Gastrocnemius medialis (tissue), 4 donors: ENCODE results near the gene ACOT11. TPM values are rescaled to one million over a fixed set of nuclear protein-coding genes. Genes with fewer than 3 reads are reported as not detected.

ENCODE experiments used
- ATAC-seq, 2 donors: fragments of 150-250 bp; one replicate each; pipeline ENCODE4 v1.9.1; 2016
- DNase-seq, 2 donors: peaks; one replicate each; pipeline ENCODE4 v3.0.0-alpha.2; 2019
- H3K27ac ChIP-seq, 4 donors: fragments of 200-600 bp; sonication (generic); 1 replicate in 1 of 4; 2 replicates in 3 of 4; pipeline ENCODE4 v1.5.1; 2016 to 2018; ENCODE audit warnings: mild to moderate bottlenecking in 2 of 4, moderate library complexity in 1 of 4
- H3K27me3 ChIP-seq, 3 donors: fragments of 200-600 bp; sonication (generic) in 2 of 3; 1 replicate in 1 of 3; 2 replicates in 2 of 3; pipeline versions ENCODE4 v1.5.1 to v1.6.0; 2016 to 2019; ENCODE audit warnings: mild to moderate bottlenecking in 1 of 3, moderate library complexity in 1 of 3
- H3K36me3 ChIP-seq, 2 donors: fragments of 200-600 bp; sonication (generic) in 1 of 2; one replicate each; pipeline ENCODE4 v1.5.1; 2017 to 2018
- H3K4me1 ChIP-seq, 2 donors: fragments of 200-600 bp; sonication (generic) in 1 of 2; one replicate each; pipeline ENCODE4 v1.5.1; 2016 to 2017; ENCODE audit warnings: mild to moderate bottlenecking in 2 of 2
- H3K4me3 ChIP-seq, 4 donors: fragments of 200-600 bp; sonication (generic) in 3 of 4; 1 replicate in 1 of 4; 2 replicates in 3 of 4; pipeline ENCODE4 v1.5.1; 2016 to 2019; ENCODE audit warnings: mild to moderate bottlenecking in 2 of 4
- H3K9me3 ChIP-seq, 3 donors: fragments of 200-600 bp; sonication (generic) in 2 of 3; 1 replicate in 1 of 3; 2 replicates in 2 of 3; pipeline ENCODE4 v1.5.1; 2016 to 2019
- POLR2A ChIP-seq, 2 donors: fragments of 450-650 bp; IDR thresholded peaks; one replicate each; pipeline ENCODE4 v1.6.1; 2017; ENCODE audit warnings: antibody characterized with exemption in 2 of 2, mild to moderate bottlenecking in 2 of 2, moderate library complexity in 2 of 2
- in situ Hi-C, 4 donors: fragments of 200-750 bp; cut with MboI; loops; one replicate each; pipeline versions ENCODE4 v1.15.0 to v1.8.0; 2017; ENCODE audit warnings: low sequenced_read_pairs in 4 of 4
- intact Hi-C: fragments of 100-400 bp; cut with DNase I; formaldehyde crosslinking; loops from one replicate; pipeline ENCODE4 v1.15.1; 2023; ENCODE audit warnings: low total_unique reads
- total RNA-seq, 4 donors: library from RNA; depleted of rRNA; stranded (reverse); fragments of >200 nt; gene quantifications; one replicate each; pipeline versions ENCODE4 v1.1.0 to v1.2.3, GENCODE V29; 2016
- TF ChIP-seq, protein P1 (sequence below), 5 experiments: fragments of 450-650 bp in 3 of 5; fragments of 200-600 bp in 2 of 5; sonication (generic) in 2 of 5; IDR thresholded peaks in 4 of 5; conservative IDR thresholded peaks in 1 of 5; 1 replicate in 4 of 5; 2 replicates in 1 of 5; pipeline ENCODE4 v1.5.1; 2016 to 2019; ENCODE audit warnings: antibody characterized with exemption in 5 of 5, mild to moderate bottlenecking in 3 of 5, moderate library complexity in 3 of 5

ACOT11 gene
- total RNA-seq, 4 donors from 2014 or later, result 0.90 to 3.2 (median 1.2) TPM

- no peak for DNase-seq
- no peak for ATAC-seq
- no peak for TF ChIP-seq POLR2A (IDR thresholded peaks at IDR 0.05)
- TF ChIP-seq, protein P1, sequence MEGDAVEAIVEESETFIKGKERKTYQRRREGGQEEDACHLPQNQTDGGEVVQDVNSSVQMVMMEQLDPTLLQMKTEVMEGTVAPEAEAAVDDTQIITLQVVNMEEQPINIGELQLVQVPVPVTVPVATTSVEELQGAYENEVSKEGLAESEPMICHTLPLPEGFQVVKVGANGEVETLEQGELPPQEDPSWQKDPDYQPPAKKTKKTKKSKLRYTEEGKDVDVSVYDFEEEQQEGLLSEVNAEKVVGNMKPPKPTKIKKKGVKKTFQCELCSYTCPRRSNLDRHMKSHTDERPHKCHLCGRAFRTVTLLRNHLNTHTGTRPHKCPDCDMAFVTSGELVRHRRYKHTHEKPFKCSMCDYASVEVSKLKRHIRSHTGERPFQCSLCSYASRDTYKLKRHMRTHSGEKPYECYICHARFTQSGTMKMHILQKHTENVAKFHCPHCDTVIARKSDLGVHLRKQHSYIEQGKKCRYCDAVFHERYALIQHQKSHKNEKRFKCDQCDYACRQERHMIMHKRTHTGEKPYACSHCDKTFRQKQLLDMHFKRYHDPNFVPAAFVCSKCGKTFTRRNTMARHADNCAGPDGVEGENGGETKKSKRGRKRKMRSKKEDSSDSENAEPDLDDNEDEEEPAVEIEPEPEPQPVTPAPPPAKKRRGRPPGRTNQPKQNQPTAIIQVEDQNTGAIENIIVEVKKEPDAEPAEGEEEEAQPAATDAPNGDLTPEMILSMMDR (IDR thresholded peaks at IDR 0.05 in 4 of 5, conservative IDR thresholded peaks at IDR 0.05 in 1 of 5), result no peak
- H3K9me3 ChIP-seq, result peaks cover 0 to 7% (median 0%) of the 10 kb centered on the region in 3 donors
- in situ Hi-C loops, result no loop called here
- H3K27me3 ChIP-seq, result no peaks in the 10 kb centered on the region
- H3K36me3 ChIP-seq, result no peaks in the 10 kb centered on the region
- intact Hi-C loops, result no loop called here
- no peak overlapping the region for H3K27ac ChIP-seq
- no peak overlapping the region for H3K4me3 ChIP-seq
- H3K4me1 ChIP-seq, result no peaks in the 10 kb centered on the region
These were observed 110.3 kb downstream of the ACOT11 start for GRCh38 chr1:54658164-54658913.

Other genes with a start within 250 kb of the ACOT11 start
- 10 to 100 TPM in 3 of 4 donors, 1 to 10 TPM in 1; 3.6 to 21.0 (median 14.9) TPM for gene SSBP3, start 141.8 kb upstream of the ACOT11 start, total RNA-seq
- not detected for gene FAM151A, start 75.3 kb downstream of the ACOT11 start, total RNA-seq
- 1 to 10 TPM in 2 of 4 donors, under 1 TPM in 2; 0.42 to 1.3 (median 0.89) TPM for gene MROH7, start 93.6 kb downstream of the ACOT11 start, total RNA-seq
- 10 to 100 TPM; 26.7 to 44.3 (median 31.4) TPM for gene TTC4, start 167.6 kb downstream of the ACOT11 start, total RNA-seq
- gene PARS2, start 216.3 kb downstream of the ACOT11 start, total RNA-seq, result 1 to 10 TPM; 4.7 to 8.4 (median 4.9) TPM